HG03103 (cell line): ENCODE measurements around the gene MICAL2.
"Not testable (repeated sequence)": the region's sequence is repeated elsewhere in the genome, so short reads cannot be mapped to it uniquely, and the experiment has no call there.

Experiments used
- ATAC-seq: cut with Tn5 transposase; IDR thresholded peaks from one replicate; pipeline ENCODE4 v1.9.1; 2021; ENCODE audit warnings: low read depth; ENCODE audit not compliant: unreplicated experiment

Gene MICAL2

DNA sequence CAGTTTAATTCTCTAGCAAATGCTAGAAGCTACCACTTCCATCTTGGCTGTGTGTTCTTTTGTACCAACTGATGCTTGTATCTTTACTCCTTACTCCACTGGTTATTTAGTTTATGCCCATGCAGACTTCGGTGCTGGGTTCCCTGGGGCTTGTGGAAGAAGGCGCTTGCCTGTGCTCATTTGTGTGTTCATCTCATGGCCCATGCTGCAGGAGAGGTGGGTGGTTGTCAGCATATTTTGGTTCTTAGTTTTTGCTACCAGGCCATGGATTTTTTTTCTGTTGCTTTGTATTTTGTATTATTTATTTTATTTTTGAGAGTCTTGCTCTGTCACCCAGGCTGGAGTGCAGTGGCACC is 22.4 kb downstream of the MICAL2 start:
- ATAC-seq = no peak

DNA sequence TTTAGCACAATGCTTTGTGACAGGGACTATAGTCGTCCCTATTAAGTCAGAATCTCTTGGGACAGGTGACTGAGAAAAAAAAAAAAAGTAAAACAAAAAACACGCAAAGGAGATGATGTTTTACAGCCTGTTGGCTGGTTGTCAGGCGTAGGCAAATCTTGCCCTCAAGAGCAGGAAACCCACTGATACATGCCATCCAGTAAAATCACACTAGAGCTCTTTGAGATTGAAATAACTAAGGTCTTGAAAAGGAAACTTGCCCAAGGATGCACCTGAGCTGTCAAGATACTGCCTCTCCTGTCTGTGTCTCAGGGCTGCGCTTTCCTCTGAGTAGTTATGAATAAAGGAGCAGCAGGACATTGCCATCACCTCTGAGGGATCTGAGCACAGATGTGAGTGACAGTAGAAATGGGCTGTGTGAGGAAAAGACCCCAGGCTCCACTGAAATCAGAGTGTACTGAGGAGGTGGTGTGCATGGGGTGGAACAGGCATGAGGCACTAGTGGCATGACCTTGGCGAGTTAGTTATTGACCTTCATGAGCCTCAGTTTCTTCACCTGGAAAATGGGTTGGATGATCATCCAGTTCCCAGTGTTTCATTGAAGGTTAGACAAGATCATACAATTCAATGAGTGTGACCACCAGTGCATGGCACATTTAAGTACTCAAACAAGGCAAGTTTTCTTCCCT is 23.3 kb downstream of the MICAL2 start:
- no peak for ATAC-seq

DNA sequence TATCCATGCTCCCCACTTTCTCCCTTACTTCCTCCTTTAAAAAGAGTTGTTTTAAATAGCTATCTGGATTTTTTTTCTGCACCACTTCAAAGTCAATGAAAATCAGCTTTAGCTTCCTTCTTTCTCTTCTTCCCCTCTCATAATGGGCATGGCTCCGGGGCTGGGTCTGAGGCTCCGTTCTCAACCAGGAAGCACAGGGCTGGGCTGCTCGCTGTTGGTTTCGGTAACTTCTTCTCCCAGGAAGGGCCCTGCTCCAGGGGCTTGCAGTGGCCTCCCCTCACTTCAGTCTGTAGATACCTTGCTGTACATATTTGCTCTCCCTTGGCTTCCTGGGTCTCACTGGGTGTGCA is 23.8 kb downstream of the MICAL2 start:
- no peak for ATAC-seq

- no peak for ATAC-seq
These were observed 24.8 kb downstream of the MICAL2 start for GRCh38 chr11:12135185-12135584.

DNA sequence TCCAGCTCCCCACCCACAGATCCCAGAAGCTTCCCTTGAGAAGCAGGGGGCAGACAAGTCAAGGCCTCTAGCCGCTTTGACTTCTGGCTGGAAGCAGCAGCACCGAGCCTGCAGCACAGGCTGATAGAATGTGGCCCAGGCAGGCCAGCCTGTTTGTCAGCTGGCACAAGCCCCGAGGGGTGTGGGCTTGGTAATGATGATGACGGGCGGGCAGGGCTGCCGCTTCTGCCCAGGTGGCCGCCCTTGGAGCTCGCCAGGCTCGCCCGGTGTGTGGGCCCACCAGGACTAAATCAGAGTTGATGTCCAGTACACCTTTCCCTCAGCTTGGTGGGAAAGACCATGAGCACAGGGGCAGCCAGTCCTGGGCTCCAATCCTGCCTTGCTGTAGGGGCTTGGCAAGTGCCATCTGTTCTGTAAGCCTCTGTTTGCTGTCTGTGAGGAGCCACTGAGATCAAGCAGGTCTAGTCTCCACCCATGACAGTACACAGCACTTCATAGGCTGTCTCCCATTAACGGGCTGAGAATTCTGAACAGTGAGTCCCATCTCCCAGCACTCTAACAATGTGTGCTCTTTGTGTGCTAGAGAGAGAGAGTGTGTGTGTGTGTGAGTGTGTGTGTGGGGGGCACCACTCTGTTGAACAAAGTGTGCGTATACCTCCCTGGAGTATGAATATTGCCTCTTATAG is 26.8 kb downstream of the MICAL2 start:
- ATAC-seq = no peak

- no peak for ATAC-seq
These were observed 27.7 kb downstream of the MICAL2 start for GRCh38 chr11:12137938-12138731.

DNA sequence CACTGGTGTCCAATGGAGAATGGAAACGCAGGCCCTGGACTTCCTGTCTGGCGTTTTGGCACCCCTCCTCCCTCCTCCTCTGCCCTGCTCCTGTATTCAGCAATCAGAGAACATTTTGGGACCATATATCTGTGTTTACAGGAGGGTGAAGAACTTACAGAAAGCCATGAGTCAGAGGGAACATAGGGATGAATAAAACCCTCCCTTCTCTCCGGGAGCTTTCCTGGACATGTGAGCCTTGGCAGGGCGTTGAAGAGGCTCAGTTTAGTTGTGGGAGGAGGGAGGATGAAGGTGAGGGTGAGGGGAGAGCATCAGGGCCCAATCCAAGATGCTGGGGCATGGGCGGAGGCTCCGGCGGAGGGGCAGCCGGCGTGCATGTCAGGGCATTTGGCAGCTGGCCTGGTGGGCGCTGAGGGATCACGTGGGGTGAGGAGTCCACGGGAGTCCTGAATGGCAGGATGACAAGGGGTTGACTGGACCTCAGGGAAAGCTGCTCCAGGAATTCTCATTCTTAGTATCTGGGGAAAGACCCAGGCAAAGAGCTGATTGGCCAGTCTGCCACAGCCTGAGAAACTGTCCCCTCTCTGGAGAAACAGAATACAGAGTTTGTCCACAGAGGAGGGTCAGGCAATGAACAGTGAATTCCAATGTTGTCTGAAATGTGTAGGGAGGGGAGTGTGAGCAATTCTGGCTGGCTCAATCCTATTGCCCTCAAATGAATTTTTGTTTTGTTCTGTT is 28.9 kb downstream of the MICAL2 start:
- ATAC-seq = no peak

- no peak for ATAC-seq
These were observed 29.9 kb downstream of the MICAL2 start for GRCh38 chr11:12140186-12140793.

DNA sequence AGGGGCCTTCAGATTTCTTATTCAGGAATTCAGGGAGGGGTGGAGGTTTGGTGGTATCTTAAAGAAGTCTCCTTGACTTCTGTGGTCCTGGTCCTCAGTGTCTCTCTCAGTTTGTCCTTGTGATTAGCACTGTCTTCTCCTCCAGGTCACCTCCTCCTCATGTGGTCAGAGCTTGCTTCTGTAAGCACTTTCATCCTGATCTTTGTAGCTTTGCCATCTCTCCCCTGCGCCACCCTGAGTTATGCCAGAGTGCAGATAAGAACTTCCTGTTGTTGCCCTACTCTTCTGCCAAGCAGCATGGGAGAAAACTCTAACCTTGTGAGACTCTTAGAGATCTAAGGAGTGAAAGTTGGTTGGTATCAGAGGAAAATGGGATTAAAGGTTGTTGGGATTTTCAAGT is 30.9 kb downstream of the MICAL2 start:
- no peak for ATAC-seq

DNA sequence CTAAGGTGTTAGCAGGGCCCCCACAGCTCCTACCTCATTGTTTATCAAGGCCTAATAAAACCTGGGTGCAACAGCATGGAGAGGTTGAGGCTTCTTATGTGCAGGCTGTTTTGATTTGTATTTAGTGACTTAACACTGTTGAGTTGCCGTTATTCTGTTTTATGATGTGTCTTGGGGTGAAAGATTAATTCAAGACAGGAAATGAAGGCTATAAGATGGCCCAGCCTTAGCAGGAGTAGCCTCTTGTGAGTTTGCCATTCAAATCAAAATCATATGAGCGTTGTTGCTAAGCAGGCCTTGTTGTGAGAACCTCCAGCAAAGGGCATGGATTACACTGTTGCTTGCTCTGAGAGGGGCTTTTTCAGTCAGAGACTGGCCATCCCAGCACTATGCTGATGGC is 31.8 kb downstream of the MICAL2 start:
- no peak for ATAC-seq

DNA sequence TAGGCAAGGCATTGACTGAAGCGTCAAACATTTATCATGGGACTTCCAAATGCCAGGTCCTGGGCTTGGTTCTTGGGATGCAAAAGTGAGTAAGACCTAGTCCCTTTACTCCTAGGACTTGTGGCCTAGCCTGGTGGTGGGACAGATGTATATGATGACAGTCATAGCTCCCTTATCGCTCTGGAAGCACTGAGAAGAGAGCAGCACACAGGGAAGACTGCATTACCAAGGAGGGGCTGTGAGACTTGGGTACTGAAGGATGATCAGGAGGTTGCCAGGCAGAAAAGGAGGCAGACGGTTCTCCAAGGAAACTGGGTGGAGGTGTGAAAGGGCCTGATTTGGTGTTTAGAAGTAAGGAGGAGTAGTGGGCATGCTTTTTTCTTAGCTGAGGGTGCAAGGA is 32.5 kb downstream of the MICAL2 start:
- no peak for ATAC-seq

- no peak for ATAC-seq
These were observed 33.3 kb downstream of the MICAL2 start for GRCh38 chr11:12143461-12144258.

DNA sequence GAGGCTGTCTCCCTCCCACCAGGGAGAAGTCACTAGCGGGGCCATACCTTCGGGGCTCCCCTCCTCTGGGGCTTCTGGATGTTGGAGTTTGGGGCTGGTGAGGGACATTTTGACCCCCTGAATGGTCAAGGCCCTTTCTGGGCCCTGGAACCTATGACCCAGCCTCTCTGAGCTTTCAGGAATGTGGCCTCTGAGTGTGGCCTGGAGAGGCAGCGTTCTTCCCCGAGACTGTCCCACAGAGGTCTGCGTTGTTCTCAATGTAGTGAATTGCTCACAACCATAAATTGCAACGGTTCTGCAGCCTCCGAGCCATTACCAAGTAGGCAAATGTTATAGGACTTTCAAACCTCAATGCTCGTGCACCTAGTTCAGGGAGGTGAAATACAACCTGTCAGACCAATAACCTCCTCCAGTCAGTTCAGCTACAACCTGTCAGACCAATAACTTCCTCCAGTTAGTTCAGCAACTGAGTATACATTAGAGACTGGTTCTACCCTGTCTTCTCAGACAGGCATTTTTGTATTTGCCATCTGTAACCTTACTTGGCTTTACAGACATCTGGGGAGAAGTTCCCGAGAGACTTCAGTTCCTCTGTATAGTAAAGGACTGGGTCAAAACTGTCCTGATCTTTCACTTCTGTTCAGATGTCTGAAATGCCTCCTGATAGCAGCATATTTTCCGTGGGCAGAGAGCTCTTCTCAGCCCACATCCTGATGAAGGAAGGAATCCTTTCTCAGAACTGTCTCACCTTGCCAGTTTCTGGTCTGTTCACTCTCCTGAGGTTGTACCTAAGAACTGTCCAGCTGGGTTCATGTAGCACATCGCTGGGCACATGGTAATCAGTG is 34.2 kb downstream of the MICAL2 start:
- no peak for ATAC-seq

GRCh38 chr11:12146678-12147077 is 36.3 kb downstream of the MICAL2 start:
- not testable (repeated sequence) for ATAC-seq

DNA sequence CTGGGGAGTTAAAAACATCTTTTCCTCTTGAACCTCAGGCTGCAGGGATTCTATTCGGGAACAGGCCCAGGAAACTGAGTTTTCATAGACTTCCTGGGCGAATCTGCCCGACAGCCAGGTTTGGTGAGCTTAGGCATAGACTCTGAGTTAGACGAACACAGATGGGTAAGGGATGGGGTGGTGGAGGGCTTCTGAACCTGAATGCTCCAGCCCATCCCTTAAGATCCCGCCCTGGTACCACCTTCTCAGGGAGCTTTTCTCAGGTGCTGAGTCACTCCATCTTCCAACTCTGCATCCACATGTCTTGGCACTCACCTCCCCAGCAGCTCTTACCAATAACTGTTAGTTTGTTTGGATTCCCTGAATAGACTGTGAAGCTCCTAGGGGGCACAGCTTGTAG is 37.4 kb downstream of the MICAL2 start:
- ATAC-seq = no peak

- ATAC-seq = no peak
These were observed 38.1 kb downstream of the MICAL2 start for GRCh38 chr11:12148466-12148865.

- no peak for ATAC-seq
These were observed 38.5 kb downstream of the MICAL2 start for GRCh38 chr11:12148882-12149281.

DNA sequence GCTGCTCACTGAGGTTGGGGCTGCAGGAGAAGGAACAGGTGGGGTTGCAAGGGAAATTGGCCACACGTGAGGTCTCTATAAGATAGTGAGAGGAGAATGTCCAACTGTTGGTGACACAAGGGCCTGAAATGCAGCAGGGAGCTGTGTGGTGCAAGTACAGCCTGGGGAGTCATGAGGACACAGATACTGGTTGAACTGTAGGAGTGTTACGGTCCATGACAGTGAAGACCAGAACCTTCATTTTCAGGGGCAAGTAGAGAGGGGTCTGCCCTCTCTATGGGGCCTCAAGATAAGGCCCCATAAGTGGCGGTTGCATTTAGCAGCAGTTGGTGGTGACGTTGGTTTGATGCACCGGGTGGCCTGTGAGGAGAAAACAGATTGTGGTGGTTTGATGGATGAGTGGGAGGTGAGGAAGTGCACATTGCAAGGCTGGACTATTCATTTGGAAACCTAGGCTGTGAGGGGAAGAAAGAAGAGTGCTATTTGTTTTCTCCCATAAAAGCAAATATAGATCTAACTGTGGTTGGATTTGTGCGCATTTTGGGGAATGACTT is 39.4 kb downstream of the MICAL2 start:
- ATAC-seq = no peak
